Mesendoderm (in vitro differentiated cells): ENCODE data around the gene SNRPD1. TPM values are rescaled to one million over a fixed set of nuclear protein-coding genes. Genes with fewer than 3 reads are reported as not detected.
A peak's percentile ranks its signal among the peaks of the same experiment; 100 is the strongest.
"Not testable (repeated sequence)": the region's sequence is repeated elsewhere in the genome, so short reads cannot be mapped to it uniquely, and the experiment has no call there.

ENCODE experiments used
- DNase-seq: peaks from one replicate; pipeline ENCODE4 v3.0.0; 2013
- H2AK5ac ChIP-seq: 2 replicates; pipeline ENCODE4 v1.6.1; 2013; ENCODE audit warnings: low read length, inconsistent platforms
- H2BK120ac ChIP-seq: 2 replicates; pipeline ENCODE4 v1.6.1; 2013; ENCODE audit warnings: low read depth, mild to moderate bottlenecking, low read length, moderate library complexity, mixed read lengths
- H2BK15ac ChIP-seq: replicated peaks from 2 replicates; pipeline ENCODE4 v1.6.1; 2013; ENCODE audit warnings: low read depth, mild to moderate bottlenecking, moderate library complexity
- H2BK5ac ChIP-seq: 2 replicates; pipeline ENCODE4 v1.6.1; 2013; ENCODE audit warnings: low read length, inconsistent platforms
- H3K18ac ChIP-seq: 2 replicates; pipeline ENCODE4 v1.6.1; 2013; ENCODE audit warnings: mild to moderate bottlenecking, low read length, mixed read lengths
- H3K23ac ChIP-seq: one replicate; pipeline ENCODE4 v1.6.1; 2013; ENCODE audit warnings: low read length
- H3K27ac ChIP-seq: 2 replicates; pipeline ENCODE4 v1.5.1; 2013; ENCODE audit warnings: low read depth, mild to moderate bottlenecking, inconsistent platforms, low read length, moderate library complexity
- H3K27me3 ChIP-seq: 2 replicates; pipeline ENCODE4 v1.6.1; 2013; ENCODE audit warnings: low read length, control low read depth, mild to moderate bottlenecking, inconsistent platforms; ENCODE audit not compliant: insufficient read depth, poor library complexity
- H3K36me3 ChIP-seq: 2 replicates; pipeline ENCODE4 v1.6.1; 2013; ENCODE audit warnings: low read length, inconsistent platforms; ENCODE audit not compliant: control insufficient read depth, insufficient read depth
- H3K4ac ChIP-seq: one replicate; pipeline ENCODE4 v1.6.1; 2013; ENCODE audit warnings: low read depth, mild to moderate bottlenecking, low read length, moderate library complexity
- H3K4me1 ChIP-seq: 2 replicates; pipeline ENCODE4 v1.6.1; 2013; ENCODE audit warnings: low read depth, low read length, inconsistent platforms; ENCODE audit not compliant: control insufficient read depth
- H3K4me2 ChIP-seq: 2 replicates; pipeline ENCODE4 v1.6.1; 2013; ENCODE audit warnings: low read length
- H3K4me3 ChIP-seq: 2 replicates; pipeline ENCODE4 v1.5.1; 2013; ENCODE audit warnings: mild to moderate bottlenecking, low read length
- H3K56ac ChIP-seq: one replicate; pipeline ENCODE4 v1.6.1; 2013; ENCODE audit warnings: low read length
- H3K79me1 ChIP-seq: 2 replicates; pipeline ENCODE4 v1.6.1; 2013; ENCODE audit warnings: low read length, inconsistent platforms
- H3K79me2 ChIP-seq: 2 replicates; pipeline ENCODE4 v1.6.1; 2013; ENCODE audit warnings: mild to moderate bottlenecking, low read length; ENCODE audit not compliant: control insufficient read depth, insufficient read depth
- H3K9ac ChIP-seq: 2 replicates; pipeline ENCODE4 v1.6.1; 2013; ENCODE audit warnings: low read length, inconsistent platforms
- H4K5ac ChIP-seq: one replicate; pipeline ENCODE4 v1.6.1; 2013; ENCODE audit warnings: low read length
- H4K8ac ChIP-seq: one replicate; pipeline ENCODE4 v1.6.1; 2013; ENCODE audit warnings: low read depth, mild to moderate bottlenecking, control low read depth, low read length, moderate library complexity
- WGBS: extraction: QIAGEN DNeasy Blood & Tissue Kit; methylation state at CpG from one replicate; pipeline ENCODE4 v1.1.7; 2013; ENCODE audit warnings: low lambda C conversion rate, missing lambda C conversion rate; ENCODE audit not compliant: insufficient coverage; ENCODE audit errors: extremely low coverage; 5-methylcytosine and 5-hydroxymethylcytosine counted together
- polyA plus RNA-seq, 2 experiments: library from polyadenylated mRNA; stranded (reverse); fragments of 200-250 nt; gene quantifications; one replicate each; pipeline ENCODE4 v1.2.3, GENCODE V29; 2013

SNRPD1 gene
- 283 TPM for polyA plus RNA-seq (2013, experiment 1 of 2)
- 272 TPM for polyA plus RNA-seq (2013, experiment 2 of 2)

GRCh38 chr18:21612125-21613039 is at the start of gene SNRPD1:
Gene SNRPD1 (plus strand): TSS chr18:21612314. CDS start chr18:21612430, 116 bp downstream.
- DNase-seq: peak; percentile 96
- Histone ChIP-seq H3K9ac (peak within 1 kb of the TSS; percentile 97), H4K5ac (no peak within 1 kb of the TSS), H2BK120ac (peak within 1 kb of the TSS; percentile 54), H2BK5ac (peak within 1 kb of the TSS; percentile 71), H3K79me2 (peaks cover 49% of the 10 kb centered on the region), H3K23ac (no peak within 1 kb of the TSS), H2BK15ac (no peak within 1 kb of the TSS), H3K4ac (peak within 1 kb of the TSS; percentile 97), H3K56ac (peak within 1 kb of the TSS; percentile 95), H3K4me1 (no peaks in the 10 kb centered on the region), H2AK5ac (no peak within 1 kb of the TSS), H3K18ac (peak within 1 kb of the TSS; percentile 91), H3K4me3 (peak within 1 kb of the TSS; percentile 89), H3K36me3 (no peaks in the 10 kb centered on the region), H4K8ac (peak within 1 kb of the TSS; percentile 91), H3K79me1 (no peaks in the 10 kb centered on the region), H3K27me3 (no peaks in the 10 kb centered on the region), H3K27ac (peak within 1 kb of the TSS; percentile 93), H3K4me2 (peak within 1 kb of the TSS; percentile 45)
- no CpG with 5 or more reads among the region's 59 CpGs for WGBS

GRCh38 chr18:21571772-21572171 is 40.3 kb upstream of the SNRPD1 start:
- Histone ChIP-seq H3K4ac (no peak overlapping the region), H3K27me3 (no peaks in the 10 kb centered on the region), H2BK120ac (no peak overlapping the region), H2BK15ac (no peak overlapping the region), H3K9ac (no peak overlapping the region), H2AK5ac (no peak overlapping the region), H3K23ac (no peak overlapping the region), H3K4me1 (no peaks in the 10 kb centered on the region), H3K79me1 (no peaks in the 10 kb centered on the region), H3K56ac (no peak overlapping the region), H4K5ac (no peak overlapping the region), H3K4me2 (no peak overlapping the region), H2BK5ac (no peak overlapping the region), H3K27ac (no peak overlapping the region), H3K4me3 (no peak overlapping the region), H3K18ac (no peak overlapping the region), H3K36me3 (peaks cover 3% of the 10 kb centered on the region), H4K8ac (no peak overlapping the region), H3K79me2 (no peaks in the 10 kb centered on the region)
- no peak for DNase-seq

DNA sequence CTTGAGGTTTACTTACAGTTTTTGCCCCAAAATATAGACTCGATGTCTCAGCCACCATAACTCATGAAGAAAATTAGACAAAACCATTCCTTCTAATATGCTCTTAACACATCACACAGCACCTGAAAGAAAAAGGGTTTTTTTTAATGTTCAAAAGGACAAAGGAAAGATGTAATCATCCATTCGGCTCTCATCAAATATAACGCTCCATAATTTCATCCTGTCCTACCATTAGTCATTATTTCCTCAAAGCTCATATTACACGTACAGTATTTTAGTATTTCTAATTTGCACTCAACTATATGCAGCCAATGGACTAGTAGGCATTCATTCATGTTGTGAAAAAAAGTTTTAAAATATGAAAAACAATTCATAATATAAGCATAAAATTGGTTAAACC is 36.5 kb upstream of the SNRPD1 start:
- no peak overlapping the region for H3K18ac ChIP-seq
- no peaks in the 10 kb centered on the region for H3K4me1 ChIP-seq

GRCh38 chr18:21584391-21584790 is 27.7 kb upstream of the SNRPD1 start:
- H3K56ac ChIP-seq: no peak overlapping the region
- H2BK15ac ChIP-seq: no peak overlapping the region
- no peak overlapping the region for H4K5ac ChIP-seq
- no peak overlapping the region for H2AK5ac ChIP-seq
- peaks cover 7% of the 10 kb centered on the region for H3K79me1 ChIP-seq
- no peak overlapping the region for H3K9ac ChIP-seq
- H2BK120ac ChIP-seq: no peak overlapping the region
- H3K23ac ChIP-seq: no peak overlapping the region
- H3K4me2 ChIP-seq: no peak overlapping the region
- H3K4ac ChIP-seq: no peak overlapping the region
- H3K79me2 ChIP-seq: peaks cover 9% of the 10 kb centered on the region
- no peaks in the 10 kb centered on the region for H3K4me1 ChIP-seq
- H3K27ac ChIP-seq: no peak overlapping the region
- H3K36me3 ChIP-seq: no peaks in the 10 kb centered on the region
- H3K4me3 ChIP-seq: no peak overlapping the region
- H3K27me3 ChIP-seq: no peaks in the 10 kb centered on the region
- no peak overlapping the region for H3K18ac ChIP-seq
- no peak for DNase-seq
- WGBS: no CpG with 5 or more reads among the region's 5 CpGs
- H4K8ac ChIP-seq: no peak overlapping the region
- H2BK5ac ChIP-seq: no peak overlapping the region

More for the DNA sequence above, 36.5 kb upstream of the SNRPD1 start:
- Histone ChIP-seq H2BK15ac (no peak overlapping the region), H3K4ac (no peak overlapping the region), H2BK5ac (no peak overlapping the region), H3K79me1 (no peaks in the 10 kb centered on the region), H2BK120ac (no peak overlapping the region), H3K4me2 (no peak overlapping the region), H4K5ac (no peak overlapping the region), H4K8ac (no peak overlapping the region), H3K4me3 (no peak overlapping the region), H3K27ac (no peak overlapping the region), H2AK5ac (no peak overlapping the region), H3K79me2 (no peaks in the 10 kb centered on the region), H3K36me3 (peaks cover 3% of the 10 kb centered on the region), H3K9ac (no peak overlapping the region), H3K23ac (no peak overlapping the region), H3K27me3 (no peaks in the 10 kb centered on the region), H3K56ac (no peak overlapping the region)
- no peak for DNase-seq
- WGBS: 100% methylated on average over 1 of the region's 4 CpGs

- not testable (repeated sequence) for H2BK120ac ChIP-seq, H3K9ac ChIP-seq, H3K27ac ChIP-seq, H3K4me1 ChIP-seq, H4K5ac ChIP-seq, H3K56ac ChIP-seq, H3K23ac ChIP-seq, H2AK5ac ChIP-seq, H4K8ac ChIP-seq, H3K4me3 ChIP-seq, H3K27me3 ChIP-seq, H3K36me3 ChIP-seq, H3K4ac ChIP-seq, DNase-seq, H3K4me2 ChIP-seq, H2BK15ac ChIP-seq, H2BK5ac ChIP-seq, H3K18ac ChIP-seq
- Histone ChIP-seq H3K79me1 (peaks cover 12% of the 10 kb centered on the region), H3K79me2 (peaks cover 31% of the 10 kb centered on the region)
- no CpG with 5 or more reads among the region's 33 CpGs for WGBS
Measured at GRCh38 chr18:21592361-21592760, 19.8 kb upstream of the SNRPD1 start.
